Fibroblast of the aortic adventitia (primary cell): ENCODE measurements around the gene OR52B2. TPM values are rescaled to one million over a fixed set of nuclear protein-coding genes. Genes with fewer than 3 reads are reported as not detected.
"Not testable (repeated sequence)": the region's sequence is repeated elsewhere in the genome, so short reads cannot be mapped to it uniquely, and the experiment has no call there.

Source experiments
- DNase-seq: peaks from one replicate; pipeline ENCODE4 v3.0.0-alpha.2; 2010; ENCODE audit warnings: low read depth
- H3K4me3 ChIP-seq: 2 replicates; pipeline ENCODE4 v1.5.1; 2011; ENCODE audit warnings: low read depth, mild to moderate bottlenecking, control low read depth, low read length, moderate library complexity
- CTCF ChIP-seq: IDR thresholded peaks from 2 replicates; pipeline ENCODE4 v1.5.1; 2011; ENCODE audit warnings: mild to moderate bottlenecking, low read length, control low read depth, inconsistent platforms; ENCODE audit not compliant: insufficient read depth
- total RNA-seq: library from RNA; depleted of rRNA; stranded (reverse); fragments of >200 nt; gene quantifications from 2 replicates; pipeline ENCODE4 v1.2.3, GENCODE V29; 2012; ENCODE audit warnings: low replicate concordance

The OR52B2 gene
- total RNA-seq, 1 donor: not detected

GRCh38 chr11:6156628-6157359, 13.3 kb downstream of the OR52B2 start:
- TF ChIP-seq CTCF: no peak
- no peak for DNase-seq

GRCh38 chr11:6152126-6152525, 18.0 kb downstream of the OR52B2 start:
- no peak overlapping the region for H3K4me3 ChIP-seq
- no peak for TF ChIP-seq CTCF
- no peak for DNase-seq

More at GRCh38 chr11:6156628-6157359, 13.3 kb downstream of the OR52B2 start:
- no peak overlapping the region for H3K4me3 ChIP-seq

GRCh38 chr11:6151117-6151516, 19.0 kb downstream of the OR52B2 start:
- TF ChIP-seq CTCF: no peak
- H3K4me3 ChIP-seq: no peak overlapping the region
- no peak for DNase-seq

GRCh38 chr11:6143737-6144136, 26.4 kb downstream of the OR52B2 start:
- H3K4me3 ChIP-seq, DNase-seq: not testable (repeated sequence)

GRCh38 chr11:6142936-6143335, 27.2 kb downstream of the OR52B2 start:
- no peak for TF ChIP-seq CTCF
- no peak for DNase-seq
- no peak overlapping the region for H3K4me3 ChIP-seq

- DNase-seq, H3K4me3 ChIP-seq: not testable (repeated sequence)
These were observed 34.2 kb downstream of the OR52B2 start for GRCh38 chr11:6135936-6136335.

GRCh38 chr11:6132431-6132830, 37.7 kb downstream of the OR52B2 start:
- no peak for DNase-seq
- no peak overlapping the region for H3K4me3 ChIP-seq
- TF ChIP-seq CTCF: no peak

DNA sequence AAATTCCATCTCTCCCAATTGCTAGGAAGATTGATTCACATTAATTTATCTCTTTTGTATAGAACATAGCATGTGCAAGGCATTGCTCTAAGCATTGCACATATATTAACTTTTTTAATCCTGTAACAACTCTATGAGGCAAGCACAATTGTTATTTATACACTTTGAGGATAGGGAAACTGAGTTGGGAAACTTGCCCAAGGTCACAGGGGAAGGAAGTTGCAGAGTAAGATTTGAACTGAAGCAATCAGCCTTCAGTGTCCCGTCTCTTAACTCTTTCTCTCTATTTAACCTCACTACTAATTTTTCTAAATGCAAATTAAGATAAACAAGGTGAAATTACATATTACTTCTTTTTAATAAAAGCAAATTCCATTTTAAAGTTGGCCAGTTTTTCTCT, 40.5 kb downstream of the OR52B2 start:
- no peak for TF ChIP-seq CTCF
- no peak overlapping the region for H3K4me3 ChIP-seq
- DNase-seq: no peak
